HEK293 (cell line): ENCODE measurements around the gene TLE2.

Source experiments
- CTCF ChIA-PET: fragments of 350-600 bp; formaldehyde crosslinking; extraction: SDS; loops from one replicate; lab custom pipeline; 2021; ENCODE audit warnings: antibody characterized with exemption; lab: Yijun Ruan, JAX
- POLR2A ChIA-PET: fragments of 300-600 bp; formaldehyde crosslinking; extraction: SDS; loops from one replicate; lab custom pipeline; 2020; ENCODE audit warnings: antibody characterized with exemption, inconsistent platforms; lab: Yijun Ruan, JAX
- H3K27ac ChIP-seq: fragments of 200-500 bp; sonication (Bioruptor generic); 2 replicates; pipeline ENCODE4 v1.5.1; 2014; ENCODE audit warnings: low read depth, low read length, control low read depth, inconsistent platforms; ENCODE audit errors: extremely low read depth
- H3K36me3 ChIP-seq, 2 experiments: fragments of 200-500 bp in 1 of 2; sonication (Bioruptor generic) in 1 of 2; 1 replicate in 1 of 2; 2 replicates in 1 of 2; pipeline ENCODE4 v1.5.1; 2014 to 2017; ENCODE audit warnings: inconsistent platforms in 2 of 2, low read length in 2 of 2; ENCODE audit not compliant: control insufficient read depth in 2 of 2, insufficient read depth in 1 of 2
- H3K4me1 ChIP-seq: fragments of 200-500 bp; sonication (Bioruptor generic); 2 replicates; pipeline ENCODE4 v1.5.1; 2014; ENCODE audit warnings: mild to moderate bottlenecking, low read length, inconsistent platforms; ENCODE audit not compliant: control insufficient read depth, insufficient read depth
- H3K4me3 ChIP-seq: 2 replicates; pipeline ENCODE4 v1.5.1; 2011; ENCODE audit warnings: low read depth, mild to moderate bottlenecking, control low read depth, low read length, moderate library complexity
- H3K9me3 ChIP-seq: fragments of 200-500 bp; sonication (Bioruptor generic); 2 replicates; pipeline ENCODE4 v1.5.1; 2014; ENCODE audit warnings: low read depth, low read length, inconsistent platforms; ENCODE audit not compliant: control insufficient read depth, insufficient read depth
- EGR2 ChIP-seq: fragments of 450-650 bp; formaldehyde crosslinking; IDR thresholded peaks from 2 replicates; pipeline ENCODE4 v1.5.1; 2016; ENCODE audit warnings: low read depth, missing biosample characterization, missing genetic modification characterization
- GLIS1 ChIP-seq: fragments of 450-650 bp; formaldehyde crosslinking; IDR thresholded peaks from 2 replicates; pipeline ENCODE4 v1.5.1; 2016; ENCODE audit warnings: missing biosample characterization, missing genetic modification characterization
- KLF10 ChIP-seq: fragments of 450-650 bp; IDR thresholded peaks from 2 replicates; pipeline ENCODE4 v1.5.1; 2018; ENCODE audit warnings: missing biosample characterization, mild to moderate bottlenecking, missing genetic modification characterization
- KLF17 ChIP-seq: fragments of 450-650 bp; formaldehyde crosslinking; IDR thresholded peaks from 2 replicates; pipeline ENCODE4 v1.5.1; 2016; ENCODE audit warnings: missing biosample characterization, missing genetic modification characterization
- KLF8 ChIP-seq: fragments of 450-650 bp; formaldehyde crosslinking; IDR thresholded peaks from 2 replicates; pipeline ENCODE4 v1.5.1; 2016; ENCODE audit warnings: missing biosample characterization, missing genetic modification characterization
- KLF9 ChIP-seq: fragments of 450-650 bp; formaldehyde crosslinking; IDR thresholded peaks from 2 replicates; pipeline ENCODE4 v1.5.1; 2016; ENCODE audit warnings: missing biosample characterization, missing genetic modification characterization, low read depth
- OSR2 ChIP-seq: fragments of 450-650 bp; formaldehyde crosslinking; IDR thresholded peaks from 2 replicates; pipeline ENCODE4 v1.5.1; 2016; ENCODE audit warnings: missing biosample characterization, missing genetic modification characterization
- PRDM1 ChIP-seq: fragments of 450-650 bp; formaldehyde crosslinking; IDR thresholded peaks from 2 replicates; pipeline ENCODE4; 2016; ENCODE audit warnings: missing biosample characterization, missing genetic modification characterization
- SCRT2 ChIP-seq: fragments of 450-650 bp; formaldehyde crosslinking; IDR thresholded peaks from 2 replicates; pipeline ENCODE4 v1.5.1; 2016; ENCODE audit warnings: missing biosample characterization, missing genetic modification characterization
- SP3 ChIP-seq: fragments of 450-650 bp; formaldehyde crosslinking; IDR thresholded peaks from 2 replicates; pipeline ENCODE4 v1.5.1; 2016; ENCODE audit warnings: missing biosample characterization, missing genetic modification characterization
- WT1 ChIP-seq: fragments of 450-650 bp; formaldehyde crosslinking; IDR thresholded peaks from 2 replicates; pipeline ENCODE4 v1.5.1; 2016; ENCODE audit warnings: missing biosample characterization, missing genetic modification characterization
- ZBTB17 ChIP-seq: fragments of 450-650 bp; formaldehyde crosslinking; IDR thresholded peaks from 2 replicates; pipeline ENCODE4 v1.5.1; 2016; ENCODE audit warnings: missing biosample characterization, missing genetic modification characterization
- ZBTB20 ChIP-seq: fragments of 450-650 bp; formaldehyde crosslinking; IDR thresholded peaks from 2 replicates; pipeline ENCODE4 v1.5.1; 2016; ENCODE audit warnings: missing biosample characterization, missing genetic modification characterization
- ZFHX2 ChIP-seq: fragments of 450-650 bp; formaldehyde crosslinking; conservative IDR thresholded peaks from 2 replicates; pipeline ENCODE4 v1.5.1; 2016; ENCODE audit warnings: missing biosample characterization, missing genetic modification characterization
- ZNF311 ChIP-seq: fragments of 450-650 bp; formaldehyde crosslinking; IDR thresholded peaks from 2 replicates; pipeline ENCODE4 v1.5.1; 2017; ENCODE audit warnings: missing biosample characterization, missing genetic modification characterization, borderline replicate concordance
- ZNF335 ChIP-seq: fragments of 450-650 bp; formaldehyde crosslinking; conservative IDR thresholded peaks from 2 replicates; pipeline ENCODE4 v1.5.1; 2016; ENCODE audit warnings: missing biosample characterization, missing genetic modification characterization
- ZNF341 ChIP-seq: fragments of 450-650 bp; formaldehyde crosslinking; IDR thresholded peaks from 2 replicates; pipeline ENCODE4; 2016; ENCODE audit warnings: low read depth, missing biosample characterization, missing genetic modification characterization
- ZNF394 ChIP-seq: fragments of 450-650 bp; formaldehyde crosslinking; IDR thresholded peaks from 2 replicates; pipeline ENCODE4 v1.5.1; 2016; ENCODE audit warnings: missing biosample characterization, missing genetic modification characterization, mild to moderate bottlenecking, moderate library complexity, borderline replicate concordance
- ZNF521 ChIP-seq: fragments of 450-650 bp; formaldehyde crosslinking; IDR thresholded peaks from 2 replicates; pipeline ENCODE4 v1.5.1; 2017; ENCODE audit warnings: missing biosample characterization, mild to moderate bottlenecking, missing genetic modification characterization
- ZNF580 ChIP-seq: fragments of 450-650 bp; formaldehyde crosslinking; IDR thresholded peaks from 2 replicates; pipeline ENCODE4 v1.5.1; 2016; ENCODE audit warnings: missing biosample characterization, missing genetic modification characterization
- ZNF596 ChIP-seq: fragments of 450-650 bp; IDR thresholded peaks from 2 replicates; pipeline ENCODE4 v1.5.0; 2018; ENCODE audit warnings: missing biosample characterization, mild to moderate bottlenecking, missing genetic modification characterization, moderate library complexity
- ZNF830 ChIP-seq: fragments of 450-650 bp; IDR thresholded peaks from 2 replicates; pipeline ENCODE4 v1.5.0; 2018; ENCODE audit warnings: missing biosample characterization, missing genetic modification characterization, low read depth, mild to moderate bottlenecking, moderate library complexity

The TLE2 gene

GRCh38 chr19:2977001-2977745, 51.9 kb downstream of the TLE2 start, which contains the start of gene TLE6 (continued):
- no peak for TF ChIP-seq ZNF521 (tag by site-specific recombination)
- TF ChIP-seq ZNF596 (tag by site-specific recombination), result no peak
- TF ChIP-seq KLF17 (tag by site-specific recombination), result 0 out of 2 replicates have a peak, but pooled peaks have one; percentile 39
- no peak for TF ChIP-seq ZNF311 (tag by site-specific recombination)
- TF ChIP-seq PRDM1 (tag by site-specific recombination), result no peak
- TF ChIP-seq ZNF335 (tag by site-specific recombination), result peak; percentile 84
- TF ChIP-seq KLF9, result peak; percentile 54
- TF ChIP-seq ZBTB17 (tag by site-specific recombination), result peak; percentile 5; the same call in 1 of the 2 replicates
- peak; percentile 84 for TF ChIP-seq ZFHX2 (tag by site-specific recombination)
- TF ChIP-seq SP3 (tag by site-specific recombination), result peak; percentile 99

- TF ChIP-seq ZBTB20 (tag by site-specific recombination) (peak; percentile 98), ZNF830 (tag by site-specific recombination) (no peak), ZNF341 (tag by site-specific recombination) (peak; percentile 69), ZBTB17 (tag by site-specific recombination) (peak; percentile 73)
- TF ChIP-seq, all 188 proteins: peak for 3
- Histone ChIP-seq H3K4me3 (peak overlapping the region; percentile 44), H3K4me1 (no peaks in the 10 kb centered on the region; the same call in 1 of the 2 replicates), H3K36me3 (no peaks in the 10 kb centered on the region), H3K27ac (no peak overlapping the region; the same call in 1 of the 2 replicates), H3K9me3 (no peaks in the 10 kb centered on the region)
- CTCF ChIA-PET, result interaction anchor here (0.6 to 1.2 kb wide), 4 partner anchors 7 to 398 kb away, joined by 3 to 4 read pairs (median 4); no protein-coding TSS in a partner anchor
- POLR2A ChIA-PET, result interaction anchor here (0.6 to 2.1 kb wide), 5 partner anchors 9 to 76 kb away, joined by 3 to 15 read pairs (median 6); partner anchors contain the start of gene ZNF57
These were observed 52.5 kb downstream of the TLE2 start for GRCh38 chr19:2976609-2977000.

- Histone ChIP-seq H3K36me3 (no peaks in the 10 kb centered on the region), H3K9me3 (no peaks in the 10 kb centered on the region), H3K4me1 (no peaks in the 10 kb centered on the region; the same call in 1 of the 2 replicates), H3K27ac (no peak overlapping the region), H3K4me3 (no peak overlapping the region)
- ChIA-PET CTCF (interaction anchor here (0.9 kb wide), 1 partner anchor 101 kb away, joined by 3 read pairs; no protein-coding TSS in a partner anchor), POLR2A (interaction anchor here (1.7 kb wide), 1 partner anchor 61 kb away, joined by 5 read pairs; no protein-coding TSS in a partner anchor)
- TF ChIP-seq ZNF341 (tag by site-specific recombination), result no peak
- peak; percentile 54; the same call in 1 of the 2 replicates for TF ChIP-seq GLIS1 (tag by site-specific recombination)
- peak; percentile 65 for TF ChIP-seq WT1 (tag by site-specific recombination)
- peak; percentile 58 for TF ChIP-seq OSR2 (tag by site-specific recombination)
- no peak for TF ChIP-seq SCRT2 (tag by site-specific recombination)
- TF ChIP-seq ZNF580 (tag by site-specific recombination), result no peak
- 0 out of 2 replicates have a peak, but pooled peaks have one; percentile 21 for TF ChIP-seq ZNF394 (tag by site-specific recombination)
- TF ChIP-seq KLF10 (tag by site-specific recombination), result no peak
- no peak for TF ChIP-seq KLF8
- TF ChIP-seq ZFHX2 (tag by site-specific recombination), result peak; percentile 40
- TF ChIP-seq EGR2, result peak; percentile 65
These were observed 54.6 kb downstream of the TLE2 start for GRCh38 chr19:2974342-2975041.
